Measurements from ENCODE around the gene FILIP1.

Gene FILIP1

GRCh38 chr6:75491291-75491690 lies 2.3 kb downstream of the FILIP1 start:
- DNase-seq (ENCODE audit: low read depth), result no peak
- no peak overlapping the region for H3K4me3 ChIP-seq (ENCODE audit: low read depth, low read length)
- no peak for TF ChIP-seq CTCF (IDR thresholded peaks at IDR 0.05; ENCODE audit: low read depth, low read length, missing control alignments)
- in situ Hi-C loops (cut with HindIII; ENCODE audit: low sequenced_read_pairs), result no loop called here

GRCh38 chr6:75490706-75491105 lies 2.9 kb downstream of the FILIP1 start:
- no peak for DNase-seq (ENCODE audit: low read depth)
- no peak for TF ChIP-seq CTCF (IDR thresholded peaks at IDR 0.05; ENCODE audit: low read depth, low read length, missing control alignments)
- in situ Hi-C loops (cut with HindIII; ENCODE audit: low sequenced_read_pairs), result no loop called here

GRCh38 chr6:75489025-75489424 lies 4.6 kb downstream of the FILIP1 start:
- DNase-seq (ENCODE audit: low read depth), result no peak
- no peak overlapping the region for H3K4me3 ChIP-seq (ENCODE audit: low read depth, low read length)
- in situ Hi-C loops (cut with HindIII; ENCODE audit: low sequenced_read_pairs), result no loop called here
- no peak for TF ChIP-seq CTCF (IDR thresholded peaks at IDR 0.05; ENCODE audit: low read depth, low read length, missing control alignments)

More at GRCh38 chr6:75490706-75491105, 2.9 kb downstream of the FILIP1 start:
- H3K4me3 ChIP-seq (ENCODE audit: low read depth, low read length), result no peak overlapping the region

DNA sequence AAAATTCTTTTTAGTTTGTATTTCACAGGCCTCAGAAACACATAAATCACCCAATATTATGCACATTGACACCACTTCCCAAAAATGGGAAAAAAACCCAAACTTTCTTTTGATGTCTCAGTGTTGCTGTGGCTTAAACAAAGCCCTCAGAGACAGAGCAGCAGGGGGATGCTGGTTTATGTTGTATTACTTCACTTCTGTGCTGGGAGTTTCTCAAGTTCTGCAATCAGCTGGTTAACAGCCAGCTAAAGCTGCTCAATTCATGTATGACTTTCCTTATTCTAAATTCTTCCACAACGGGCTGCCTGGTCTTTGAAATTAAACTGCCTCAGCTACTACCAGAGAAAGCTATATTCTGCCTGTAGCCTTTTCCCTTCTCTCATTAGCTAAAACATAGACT lies 5.6 kb downstream of the FILIP1 start:
- in situ Hi-C loops (cut with HindIII; ENCODE audit: low sequenced_read_pairs), result no loop called here
- no peak for TF ChIP-seq CTCF (IDR thresholded peaks at IDR 0.05; ENCODE audit: low read depth, low read length, missing control alignments)
- peak; percentile 23 for DNase-seq (ENCODE audit: low read depth)

GRCh38 chr6:75486850-75487518 lies 6.6 kb downstream of the FILIP1 start:
- in situ Hi-C loops (cut with HindIII; ENCODE audit: low sequenced_read_pairs), result no loop called here
- no peak for DNase-seq (ENCODE audit: low read depth)
- no peak overlapping the region for H3K4me3 ChIP-seq (ENCODE audit: low read depth, low read length)
- TF ChIP-seq CTCF (IDR thresholded peaks at IDR 0.05; ENCODE audit: low read depth, low read length, missing control alignments), result no peak

More for the DNA sequence above, 5.6 kb downstream of the FILIP1 start:
- no peak overlapping the region for H3K4me3 ChIP-seq (ENCODE audit: low read depth, low read length)

DNA sequence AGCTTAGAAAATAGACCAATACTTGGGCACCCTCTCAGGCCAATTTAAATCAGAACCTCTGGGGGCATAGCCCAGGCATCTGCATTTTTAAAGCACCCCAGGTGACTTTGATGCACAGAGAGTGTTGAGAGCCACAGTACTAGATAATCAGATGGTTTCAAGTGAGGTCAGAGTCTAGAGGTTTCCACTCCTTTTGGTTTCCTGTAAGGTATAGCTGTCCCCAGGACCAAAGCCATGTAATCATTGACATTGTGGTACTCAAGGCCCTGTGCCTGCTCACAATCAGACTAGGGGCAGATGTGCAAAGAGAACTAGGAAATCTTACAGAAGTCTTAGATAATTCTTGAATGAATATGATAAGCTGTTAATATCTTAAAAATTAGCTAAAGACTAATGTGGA lies 9.1 kb downstream of the FILIP1 start:
- TF ChIP-seq CTCF (IDR thresholded peaks at IDR 0.05; ENCODE audit: low read depth, low read length, missing control alignments), result no peak
- in situ Hi-C loops (cut with HindIII; ENCODE audit: low sequenced_read_pairs), result no loop called here
- DNase-seq (ENCODE audit: low read depth), result no peak
- H3K4me3 ChIP-seq (ENCODE audit: low read depth, low read length), result no peak overlapping the region
